HG02884 (cell line): ENCODE data around the gene SH3TC1.

Experiments used
- ATAC-seq: cut with Tn5 transposase; IDR thresholded peaks from one replicate; pipeline ENCODE4 v1.9.1; 2021; ENCODE audit warnings: mild to moderate bottlenecking, moderate library complexity; ENCODE audit not compliant: unreplicated experiment

Gene SH3TC1

GRCh38 chr4:8259743-8260430, 60.8 kb downstream of the SH3TC1 start:
- ATAC-seq: no peak

- ATAC-seq: no peak
Measured at GRCh38 chr4:8260656-8261111, 61.6 kb downstream of the SH3TC1 start.

- no peak for ATAC-seq
Measured at GRCh38 chr4:8261851-8262535, 62.9 kb downstream of the SH3TC1 start.

- ATAC-seq: no peak
Measured at GRCh38 chr4:8262637-8263322, 63.7 kb downstream of the SH3TC1 start.

GRCh38 chr4:8263397-8263796, 64.3 kb downstream of the SH3TC1 start:
- ATAC-seq: no peak

- ATAC-seq: no peak
Measured at GRCh38 chr4:8264106-8264505, 65.0 kb downstream of the SH3TC1 start.

- no peak for ATAC-seq
Measured at GRCh38 chr4:8265171-8265929, 66.3 kb downstream of the SH3TC1 start.

GRCh38 chr4:8266088-8266487, 67.0 kb downstream of the SH3TC1 start:
- no peak for ATAC-seq

- ATAC-seq: no peak
Measured at GRCh38 chr4:8266508-8266907, 67.4 kb downstream of the SH3TC1 start.

- ATAC-seq: no peak
Measured at GRCh38 chr4:8267077-8267476, 68.0 kb downstream of the SH3TC1 start.

- no peak for ATAC-seq
Measured at GRCh38 chr4:8268211-8268610, 69.1 kb downstream of the SH3TC1 start.

GRCh38 chr4:8268901-8269534, 69.9 kb downstream of the SH3TC1 start:
- ATAC-seq: no peak

- no peak for ATAC-seq
Measured at GRCh38 chr4:8269535-8270417, 70.7 kb downstream of the SH3TC1 start, which contains the start of gene HTRA3. TSS of gene HTRA3 (plus strand) at chr4:8269754. CDS start at chr4:8269969, 215 bp downstream.

- no peak for ATAC-seq
Measured at GRCh38 chr4:8270418-8270771, 71.3 kb downstream of the SH3TC1 start.

- ATAC-seq: no peak
Measured at GRCh38 chr4:8270912-8271815, 72.1 kb downstream of the SH3TC1 start.

- ATAC-seq: no peak
Measured at GRCh38 chr4:8271821-8272220, 72.7 kb downstream of the SH3TC1 start.

GRCh38 chr4:8272472-8273428, 73.7 kb downstream of the SH3TC1 start:
- no peak for ATAC-seq

GRCh38 chr4:8273450-8273849, 74.4 kb downstream of the SH3TC1 start:
- ATAC-seq: no peak
